ENCODE results near the gene ASAP3.

- TF ChIP-seq CTCF (IDR thresholded peaks at IDR 0.05), result peak; percentile 91 to 96 (median 95)
- peak in 1 of 2 donors; percentile 28 for TF ChIP-seq POLR2A (IDR thresholded peaks at IDR 0.05)
These were observed 80.1 kb downstream of the ASAP3 start for GRCh38 chr1:23403735-23404486.

All from adrenal gland (tissue), 5 donors.